Activated CD8-positive, alpha-beta T cell treated with anti-CD3 and anti-CD28 coated beads for 36 hours (primary cell): ENCODE results near the gene PRKG1. TPM values are rescaled to one million over a fixed set of nuclear protein-coding genes. Genes with fewer than 3 reads are reported as not detected.

Source experiments
- ATAC-seq: fragments of 200-7000 bp; cut with Tn5 transposase; one replicate; pipeline ENCODE4 v1.10.0; 2021; ENCODE audit warnings: mild to moderate bottlenecking, moderate library complexity
- CTCF ChIA-PET: fragments of 350-600 bp; sonication (Branson Sonifier 250); formaldehyde crosslinking; loops from one replicate; lab custom pipeline; 2021; ENCODE audit warnings: antibody characterized with exemption; lab: Charles Lee
- POLR2A ChIA-PET: fragments of 350-600 bp; sonication (Branson Sonifier 250); formaldehyde crosslinking; loops from one replicate; lab custom pipeline; 2021; ENCODE audit warnings: antibody characterized with exemption; lab: Charles Lee
- DNase-seq: peaks from one replicate; pipeline ENCODE4 v3.0.0-alpha.2; 2020
- H3K27ac Mint-ChIP-seq: one replicate; pipeline ENCODE4 v1.8.0; 2021; ENCODE audit warnings: mild to moderate bottlenecking, mixed read lengths
- H3K27me3 Mint-ChIP-seq: one replicate; pipeline ENCODE4 v1.8.0; 2021; ENCODE audit warnings: mixed read lengths
- H3K36me3 Mint-ChIP-seq: one replicate; pipeline ENCODE4 v1.8.0; 2021; ENCODE audit warnings: low read depth, mixed read lengths
- H3K4me1 Mint-ChIP-seq: one replicate; pipeline ENCODE4 v1.8.0; 2021; ENCODE audit warnings: low read depth, mixed read lengths
- H3K4me3 Mint-ChIP-seq: one replicate; pipeline ENCODE4 v1.8.0; 2021; ENCODE audit warnings: mild to moderate bottlenecking, moderate library complexity, mixed read lengths
- H3K9me3 Mint-ChIP-seq: one replicate; pipeline ENCODE4 v1.8.0; 2021; ENCODE audit warnings: mixed read lengths
- CTCF ChIP-seq: fragments of 200-600 bp; IDR thresholded peaks from one replicate; pipeline ENCODE4 v1.8.0; 2022; ENCODE audit warnings: antibody characterized with exemption, mild to moderate bottlenecking
- intact Hi-C: fragments of 100-400 bp; cut with micrococcal nuclease; formaldehyde crosslinking; loops from one replicate; pipeline ENCODE4 v1.10.0; 2022
- total RNA-seq, 2 experiments: library from RNA; stranded (reverse); gene quantifications; one replicate each; pipeline ENCODE4 v1.2.3, GENCODE V29; 2021

The PRKG1 gene
- total RNA-seq, 2 experiments from 2014 or later = not detected

GRCh38 chr10:51233337-51234100, 159.2 kb downstream of the PRKG1 start:
- Mint-ChIP-seq H3K27me3 (no peaks in the 10 kb centered on the region), H3K36me3 (no peaks in the 10 kb centered on the region), H3K4me1 (no peaks in the 10 kb centered on the region), H3K27ac (no peak overlapping the region), H3K9me3 (no peaks in the 10 kb centered on the region), H3K4me3 (no peak overlapping the region)
- CTCF ChIA-PET = interaction anchor here (1.2 to 1.5 kb wide), 2 partner anchors 25 to 982 kb away, joined by 3 read pairs; no protein-coding TSS in a partner anchor
- TF ChIP-seq CTCF = no peak
- DNase-seq (no peak), ATAC-seq (no peak)
- POLR2A ChIA-PET = no interaction called here
- intact Hi-C loops = no loop called here

- Mint-ChIP-seq H3K4me3 (no peak overlapping the region), H3K27me3 (no peaks in the 10 kb centered on the region), H3K27ac (no peak overlapping the region), H3K36me3 (no peaks in the 10 kb centered on the region), H3K9me3 (no peaks in the 10 kb centered on the region), H3K4me1 (no peaks in the 10 kb centered on the region)
- CTCF ChIA-PET = no interaction called here
- intact Hi-C loops = no loop called here
- ATAC-seq = no peak
- no peak for TF ChIP-seq CTCF
- POLR2A ChIA-PET = no interaction called here
- no peak for DNase-seq
These were observed 161.6 kb downstream of the PRKG1 start for GRCh38 chr10:51235865-51236264.

- Mint-ChIP-seq H3K27ac (no peak overlapping the region), H3K4me3 (no peak overlapping the region), H3K27me3 (no peaks in the 10 kb centered on the region), H3K4me1 (no peaks in the 10 kb centered on the region), H3K9me3 (no peaks in the 10 kb centered on the region), H3K36me3 (no peaks in the 10 kb centered on the region)
- no peak for ATAC-seq
- ChIA-PET CTCF (no interaction called here), POLR2A (no interaction called here)
- intact Hi-C loops = no loop called here
- no peak for TF ChIP-seq CTCF
- no peak for DNase-seq
These were observed 164.7 kb downstream of the PRKG1 start for GRCh38 chr10:51239006-51239405.

GRCh38 chr10:51241461-51241860, 167.2 kb downstream of the PRKG1 start:
- no peaks in the 10 kb centered on the region for H3K27me3 Mint-ChIP-seq
- no peak overlapping the region for H3K4me3 Mint-ChIP-seq
- H3K36me3 Mint-ChIP-seq = no peaks in the 10 kb centered on the region
- DNase-seq (no peak), ATAC-seq (no peak)
- H3K9me3 Mint-ChIP-seq = no peaks in the 10 kb centered on the region
- ChIA-PET CTCF (no interaction called here), POLR2A (no interaction called here)
- intact Hi-C loops = no loop called here
- no peaks in the 10 kb centered on the region for H3K4me1 Mint-ChIP-seq
- H3K27ac Mint-ChIP-seq = no peak overlapping the region
- no peak for TF ChIP-seq CTCF

- CTCF ChIA-PET = no interaction called here
- no peaks in the 10 kb centered on the region for H3K9me3 Mint-ChIP-seq
- no peaks in the 10 kb centered on the region for H3K4me1 Mint-ChIP-seq
- intact Hi-C loops = no loop called here
- TF ChIP-seq CTCF = no peak
- H3K36me3 Mint-ChIP-seq = no peaks in the 10 kb centered on the region
- H3K27ac Mint-ChIP-seq = no peak overlapping the region
- DNase-seq (no peak), ATAC-seq (no peak)
- H3K4me3 Mint-ChIP-seq = no peak overlapping the region
- H3K27me3 Mint-ChIP-seq = no peaks in the 10 kb centered on the region
- POLR2A ChIA-PET = no interaction called here
These were observed 168.1 kb downstream of the PRKG1 start for GRCh38 chr10:51242393-51242792.
